Skeletal muscle tissue (tissue), 4 donors: ENCODE data around the gene TASOR. TPM values are rescaled to one million over a fixed set of nuclear protein-coding genes. Genes with fewer than 3 reads are reported as not detected.
"Not testable (repeated sequence)": the region's sequence is repeated elsewhere in the genome, so short reads cannot be mapped to it uniquely, and the experiment has no call there.

Experiments used
- H3K27ac ChIP-seq: one replicate; pipeline ENCODE4 v1.7.0; 2013; ENCODE audit warnings: mild to moderate bottlenecking, low read depth, low read length, inconsistent platforms
- H3K27me3 ChIP-seq, 3 donors: one replicate each; pipeline ENCODE4 v1.7.0; 2013; ENCODE audit warnings: low read length in 3 of 3; ENCODE audit not compliant: control insufficient read depth in 3 of 3, insufficient read depth in 3 of 3
- H3K36me3 ChIP-seq, 3 donors: one replicate each; pipeline ENCODE4 v1.7.0; 2013; ENCODE audit warnings: low read length in 3 of 3; ENCODE audit not compliant: control insufficient read depth in 3 of 3, insufficient read depth in 3 of 3
- H3K4me1 ChIP-seq, 3 donors: one replicate each; pipeline ENCODE4 v1.7.0; 2013; ENCODE audit warnings: low read length in 3 of 3, mild to moderate bottlenecking in 3 of 3; ENCODE audit not compliant: control insufficient read depth in 3 of 3, insufficient read depth in 3 of 3
- H3K4me3 ChIP-seq, 3 donors: one replicate each; pipeline ENCODE4 v1.7.0; 2013; ENCODE audit warnings: low read length in 3 of 3
- H3K9ac ChIP-seq, 3 donors: one replicate each; pipeline ENCODE4 v1.7.0; 2013; ENCODE audit warnings: low read length in 3 of 3, mild to moderate bottlenecking in 3 of 3, moderate library complexity in 2 of 3, low read depth in 1 of 3
- H3K9me3 ChIP-seq, 3 donors: one replicate each; pipeline ENCODE4 v1.7.0; 2013; ENCODE audit warnings: low read length in 3 of 3; ENCODE audit not compliant: control insufficient read depth in 3 of 3
- total RNA-seq: library from RNA; depleted of rRNA; stranded (reverse); fragments of >200 nt; gene quantifications from one replicate; pipeline ENCODE4 v1.2.3, GENCODE V29; 2014
- donor health status: Osteomylitis.

The TASOR gene
- total RNA-seq, 1 donor from 2014 or later: 89.2 TPM

DNA sequence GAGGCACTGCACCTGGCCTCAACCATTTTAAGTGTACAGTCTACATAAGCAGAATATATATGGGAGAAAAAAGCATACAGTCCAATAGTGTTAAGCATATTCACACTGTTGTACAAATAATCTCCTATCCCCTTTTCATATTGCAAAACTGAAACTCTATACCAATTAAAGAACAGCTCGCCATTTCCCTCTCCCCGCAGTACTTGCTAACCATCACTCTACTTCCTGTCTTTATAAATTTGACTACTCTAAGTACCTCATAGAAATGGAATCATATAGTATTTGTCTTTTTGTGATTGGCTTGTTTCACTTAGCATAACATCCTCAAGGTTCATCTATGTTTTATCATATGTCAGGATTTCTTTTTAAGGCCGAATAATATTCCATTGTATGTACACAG is 21.6 kb upstream of the TASOR start:
- Histone ChIP-seq H3K9ac (no peak overlapping the region), H3K4me1 (no peaks in the 10 kb centered on the region), H3K4me3 (no peak overlapping the region), H3K27ac (no peak overlapping the region), H3K9me3 (no peaks in the 10 kb centered on the region), H3K36me3 (no peaks in the 10 kb centered on the region), H3K27me3 (no peaks in the 10 kb centered on the region)

GRCh38 chr3:56702490-56703315 is 19.6 kb upstream of the TASOR start:
- H3K27ac ChIP-seq: no peak overlapping the region
- no peaks in the 10 kb centered on the region for H3K36me3 ChIP-seq
- no peaks in the 10 kb centered on the region for H3K9me3 ChIP-seq
- no peak overlapping the region for H3K9ac ChIP-seq
- no peak overlapping the region for H3K4me3 ChIP-seq
- H3K27me3 ChIP-seq: no peaks in the 10 kb centered on the region
- no peaks in the 10 kb centered on the region for H3K4me1 ChIP-seq

- Histone ChIP-seq H3K27ac (no peak overlapping the region), H3K4me3 (no peak overlapping the region), H3K9ac (no peak overlapping the region), H3K9me3 (no peaks in the 10 kb centered on the region), H3K36me3 (no peaks in the 10 kb centered on the region), H3K4me1 (no peaks in the 10 kb centered on the region), H3K27me3 (no peaks in the 10 kb centered on the region)
These were observed 17.1 kb upstream of the TASOR start for GRCh38 chr3:56700151-56700550.

DNA sequence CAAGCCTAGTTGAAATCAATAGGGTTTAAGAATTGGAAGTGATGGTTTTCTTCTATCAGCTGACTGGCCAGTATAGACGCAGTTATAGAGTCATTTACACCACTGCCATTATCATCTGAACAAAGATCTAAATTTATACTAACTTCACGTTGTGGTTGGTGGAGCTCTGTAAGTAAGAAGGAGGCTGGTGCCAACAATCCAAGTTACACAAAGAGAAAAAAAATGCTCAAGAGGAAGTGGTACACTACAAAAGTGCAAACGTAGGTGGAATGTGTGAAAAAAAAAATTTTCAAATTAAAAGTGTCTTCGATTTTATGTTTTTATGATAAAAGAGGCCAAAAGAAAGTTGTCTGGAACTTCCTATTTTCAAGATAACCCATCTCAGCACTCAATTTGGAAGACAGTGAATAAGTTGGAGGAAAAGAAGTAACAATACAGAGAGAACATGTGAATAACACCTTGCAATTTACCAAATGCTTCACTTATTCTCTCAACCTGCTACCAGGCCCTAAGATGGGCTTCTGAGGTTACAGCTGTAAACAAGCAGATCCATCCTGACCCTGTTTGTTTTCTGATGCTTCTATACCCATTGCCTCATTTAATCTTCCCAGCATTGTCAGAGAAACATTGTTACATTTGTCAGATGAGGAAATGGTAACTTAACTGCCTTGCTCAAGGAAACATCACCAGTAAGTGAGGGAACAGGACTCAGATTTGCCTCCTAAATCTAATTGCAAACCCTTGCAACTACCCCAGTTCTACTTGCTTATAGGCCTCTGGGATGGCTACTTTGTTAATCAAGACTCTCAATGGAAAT is 12.0 kb upstream of the TASOR start:
- Histone ChIP-seq H3K9me3 (no peaks in the 10 kb centered on the region), H3K4me3 (no peak overlapping the region), H3K36me3 (no peaks in the 10 kb centered on the region), H3K4me1 (no peaks in the 10 kb centered on the region), H3K27me3 (no peaks in the 10 kb centered on the region), H3K9ac (no peak overlapping the region), H3K27ac (no peak overlapping the region)

DNA sequence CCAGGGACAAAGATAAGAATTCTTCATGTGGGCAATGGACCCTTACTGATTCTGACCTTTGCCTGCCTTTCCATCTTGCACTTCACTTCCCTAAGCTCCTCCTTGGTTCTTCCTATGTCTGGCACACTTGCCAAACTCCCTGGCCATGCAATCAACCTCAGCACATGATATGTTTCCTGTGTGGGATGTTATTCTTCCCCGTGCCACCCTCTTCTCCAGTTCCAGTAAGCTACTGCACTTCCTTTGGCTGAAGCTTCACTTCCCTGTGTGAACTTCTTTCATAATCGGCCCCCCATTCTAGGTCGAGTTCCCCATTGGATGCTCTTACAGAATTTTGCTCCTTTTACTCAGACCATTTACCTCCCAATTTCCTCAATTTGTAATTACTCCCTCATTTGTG is 10.7 kb upstream of the TASOR start:
- Histone ChIP-seq H3K27me3 (no peaks in the 10 kb centered on the region), H3K36me3 (no peaks in the 10 kb centered on the region), H3K9me3 (no peaks in the 10 kb centered on the region), H3K9ac (no peak overlapping the region), H3K4me1 (no peaks in the 10 kb centered on the region), H3K4me3 (no peak overlapping the region), H3K27ac (no peak overlapping the region)

DNA sequence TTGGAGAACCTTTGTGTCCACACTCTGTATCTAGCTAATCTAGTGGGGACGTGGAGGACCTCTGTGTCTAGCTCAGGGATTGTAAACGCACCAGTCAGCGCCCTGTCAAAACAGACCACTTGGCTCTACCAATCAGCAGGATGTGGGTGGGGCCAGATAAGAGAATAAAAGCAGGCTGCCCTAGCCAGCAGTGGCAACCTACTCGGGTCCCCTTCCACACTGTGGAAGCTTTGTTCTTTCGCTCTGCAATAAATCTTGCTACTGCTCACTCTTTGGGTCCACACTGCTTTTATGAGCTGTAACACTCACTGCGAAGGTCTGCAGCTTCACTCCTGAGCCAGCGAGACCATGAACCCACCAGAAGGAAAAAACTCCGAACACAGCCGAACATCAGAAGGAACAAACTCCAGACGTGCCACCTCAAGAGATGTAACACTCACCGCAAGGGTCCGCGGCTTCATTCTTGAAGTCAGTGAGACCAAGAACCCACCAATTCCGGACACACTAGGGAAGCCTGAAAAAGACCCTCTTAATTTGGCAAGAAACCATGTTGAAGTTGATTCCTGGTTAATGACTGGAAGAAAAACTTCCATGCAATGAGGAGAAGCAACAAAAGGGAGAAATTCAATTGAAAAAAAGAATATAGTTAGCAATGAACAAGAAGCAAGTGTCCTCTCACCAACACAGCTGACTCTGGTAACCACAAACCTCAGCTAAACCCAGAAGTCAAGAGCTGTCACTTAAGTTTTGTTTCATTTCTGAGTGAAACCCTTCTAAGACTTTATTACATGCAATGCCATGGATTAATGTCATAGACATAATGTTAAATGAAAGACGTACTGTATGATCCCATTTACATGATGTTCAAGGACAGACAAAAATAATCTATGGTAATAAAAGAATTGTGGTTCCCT is 9.7 kb upstream of the TASOR start:
- H3K4me3 ChIP-seq, H3K27ac ChIP-seq, H3K36me3 ChIP-seq: not testable (repeated sequence)

DNA sequence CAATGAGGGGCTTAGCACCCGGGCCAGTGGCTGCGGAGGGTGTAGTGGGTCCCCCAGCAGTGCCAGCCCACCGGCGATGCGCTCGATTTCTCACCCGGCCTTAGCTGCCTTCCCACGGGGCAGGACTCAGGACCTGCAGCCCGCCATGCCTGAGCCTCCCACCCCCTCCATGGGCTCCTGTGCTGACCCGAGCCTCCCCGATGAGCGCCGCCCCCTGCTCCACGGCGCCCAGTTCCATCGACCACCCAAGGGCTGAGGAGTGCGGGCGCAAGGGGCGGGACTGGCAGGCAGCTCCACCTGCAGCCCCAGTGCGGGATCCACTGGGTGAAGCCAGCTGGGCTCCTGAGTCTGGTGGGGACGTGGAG is 8.9 kb upstream of the TASOR start:
- not testable (repeated sequence) for H3K27ac ChIP-seq, H3K9me3 ChIP-seq, H3K9ac ChIP-seq, H3K27me3 ChIP-seq, H3K36me3 ChIP-seq, H3K4me1 ChIP-seq, H3K4me3 ChIP-seq

More for the DNA sequence above, 9.7 kb upstream of the TASOR start:
- not testable (repeated sequence) for H3K9me3 ChIP-seq, H3K4me1 ChIP-seq, H3K27me3 ChIP-seq, H3K9ac ChIP-seq

DNA sequence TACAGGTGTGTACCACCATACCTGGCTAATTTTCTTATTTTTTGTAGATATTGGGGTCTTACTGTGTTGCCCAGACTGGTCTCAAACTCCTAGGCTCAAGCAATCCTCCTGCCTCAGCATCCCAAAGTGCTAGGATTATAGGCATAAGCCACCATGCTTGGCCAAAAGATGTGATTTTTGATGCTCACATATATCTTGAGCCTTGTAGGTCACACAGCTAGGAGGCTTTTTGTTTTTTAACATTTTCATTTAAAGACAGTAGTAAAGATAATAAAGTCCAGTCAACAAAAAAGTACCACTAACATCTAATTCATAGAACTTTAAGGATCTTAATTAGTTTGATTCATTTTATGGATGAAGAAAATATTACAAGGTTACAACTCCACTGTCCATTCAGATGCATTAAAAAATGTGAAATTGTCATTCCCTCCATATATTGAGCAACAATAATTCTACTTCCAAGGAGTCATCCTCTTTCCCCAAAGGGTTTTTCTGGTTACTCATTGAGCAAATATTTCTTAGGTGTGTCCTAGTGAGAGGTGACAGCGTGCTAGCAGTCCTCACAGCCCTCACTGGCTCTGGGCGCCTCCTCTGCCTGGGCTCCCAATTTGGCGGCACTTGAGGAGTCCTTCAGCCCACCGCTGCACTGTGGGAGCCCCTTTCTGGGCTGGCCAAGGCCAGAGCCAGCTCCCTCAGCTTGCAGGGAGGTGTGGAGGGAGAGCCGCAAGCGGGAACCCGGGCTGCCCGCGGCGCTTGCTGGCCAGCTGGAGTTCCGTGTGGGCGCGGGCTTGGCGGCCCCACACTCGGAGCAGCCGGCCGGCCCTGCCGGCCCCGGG is 8.3 kb upstream of the TASOR start:
- Histone ChIP-seq H3K9me3 (no peaks in the 10 kb centered on the region), H3K4me3 (no peak overlapping the region), H3K9ac (no peak overlapping the region), H3K27ac (no peak overlapping the region), H3K4me1 (no peaks in the 10 kb centered on the region), H3K27me3 (no peaks in the 10 kb centered on the region), H3K36me3 (no peaks in the 10 kb centered on the region)

- Histone ChIP-seq H3K27me3 (no peaks in the 10 kb centered on the region), H3K4me1 (no peaks in the 10 kb centered on the region), H3K27ac (no peak overlapping the region), H3K36me3 (no peaks in the 10 kb centered on the region), H3K4me3 (no peak overlapping the region), H3K9ac (no peak overlapping the region), H3K9me3 (no peaks in the 10 kb centered on the region)
These were observed 6.2 kb upstream of the TASOR start for GRCh38 chr3:56689303-56689702.
